Embryonic facial prominence (tissue), 1 donor: ENCODE data around the gene ARL5A.

ENCODE experiments used
- DNase-seq: peaks from one replicate; pipeline ENCODE4 v3.0.0-alpha.2; 2016; ENCODE audit errors: extremely low spot score

ARL5A gene

DNA sequence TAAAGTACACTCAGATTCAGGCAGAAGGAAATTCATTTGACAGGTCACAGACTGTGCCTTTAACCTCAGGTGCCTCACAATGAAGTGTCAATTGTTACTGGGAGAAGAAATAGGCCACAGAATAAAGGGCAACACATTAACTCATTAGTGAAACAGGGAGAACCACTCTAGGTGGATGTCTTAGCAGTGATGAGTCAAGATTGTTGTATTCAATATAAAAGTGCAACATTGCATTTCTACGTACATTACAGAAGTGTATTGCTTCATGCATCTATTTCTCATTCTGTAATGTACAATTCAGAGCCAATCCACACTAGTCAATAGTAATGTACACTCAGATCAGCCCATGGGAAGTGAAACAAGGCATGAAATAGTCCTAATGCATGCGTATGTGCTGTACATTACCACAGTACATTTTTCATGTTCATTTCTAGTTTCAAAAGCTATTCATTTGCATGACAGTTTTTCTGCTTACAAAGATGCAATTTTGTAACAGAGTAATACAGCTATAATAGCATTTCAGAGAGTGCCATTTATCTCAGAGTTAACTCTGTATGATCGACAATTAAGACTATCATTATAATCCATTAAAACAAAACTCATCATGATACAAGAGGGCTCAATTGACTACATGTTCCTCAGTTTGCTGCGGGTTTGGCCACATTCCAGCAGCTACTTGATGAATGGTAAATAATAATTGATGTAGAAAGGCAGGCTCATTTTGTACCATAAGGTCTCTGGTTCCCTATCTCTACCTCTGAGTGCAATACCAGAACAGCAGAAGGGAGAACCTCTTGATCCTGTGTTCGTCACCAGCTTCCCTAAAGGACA lies 12.2 kb upstream of the ARL5A start:
- DNase-seq = no peak

DNA sequence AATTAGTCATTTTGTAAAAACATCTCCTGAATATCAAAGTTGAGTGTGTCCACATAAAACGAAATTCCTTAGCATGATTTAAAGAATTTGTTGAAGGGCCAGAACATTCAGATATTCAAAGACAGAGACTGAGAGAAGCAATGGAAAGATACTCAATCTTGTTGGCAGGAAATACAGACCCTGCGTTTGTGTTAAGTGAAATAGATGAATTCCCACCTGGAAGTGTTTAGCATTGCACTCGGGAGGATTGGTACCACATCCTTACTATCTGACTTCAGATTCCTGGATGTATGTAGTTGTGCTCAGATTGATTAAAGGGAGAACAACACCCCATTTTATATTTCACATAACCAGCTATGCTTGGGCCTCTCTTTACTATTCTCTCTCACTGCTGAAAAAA lies 9.7 kb upstream of the ARL5A start:
- DNase-seq = no peak

DNA sequence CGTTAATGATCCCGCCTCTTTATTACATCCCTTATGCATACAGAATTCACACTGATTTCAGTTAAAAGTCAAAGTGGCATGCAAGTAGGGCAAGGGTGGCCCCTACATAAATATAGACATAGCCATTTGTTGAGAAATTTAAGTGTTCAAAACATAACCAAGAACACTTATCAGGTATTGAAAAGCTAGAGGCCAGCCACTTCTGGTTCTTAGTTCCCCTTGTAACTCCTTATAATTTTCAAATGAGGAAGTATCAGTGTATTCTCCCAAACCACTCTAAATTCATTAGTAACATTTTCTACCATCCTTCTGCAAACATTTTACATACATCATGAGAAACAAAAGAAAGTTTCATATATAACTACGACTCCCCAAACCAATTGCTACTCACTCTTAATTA lies 5.8 kb upstream of the ARL5A start:
- no peak for DNase-seq

DNA sequence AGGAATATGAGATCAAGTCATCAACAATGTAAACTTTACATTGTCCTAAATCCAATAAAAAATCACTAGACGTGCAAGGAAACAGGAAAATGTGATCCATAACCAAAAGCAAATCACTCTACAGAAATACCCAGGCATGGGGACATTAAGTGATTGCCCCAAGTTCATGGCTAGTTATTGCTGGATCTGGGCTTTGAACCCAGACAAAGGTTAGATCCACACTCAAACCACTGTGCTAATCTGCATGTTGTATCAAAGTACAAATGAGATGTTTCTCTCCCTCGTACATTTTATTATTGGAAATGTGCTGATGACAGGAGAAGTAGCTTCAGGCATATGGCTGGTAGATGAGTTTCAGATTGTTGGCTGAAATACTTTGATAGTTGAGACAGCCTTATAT lies 2.7 kb upstream of the ARL5A start:
- DNase-seq = no peak

DNA sequence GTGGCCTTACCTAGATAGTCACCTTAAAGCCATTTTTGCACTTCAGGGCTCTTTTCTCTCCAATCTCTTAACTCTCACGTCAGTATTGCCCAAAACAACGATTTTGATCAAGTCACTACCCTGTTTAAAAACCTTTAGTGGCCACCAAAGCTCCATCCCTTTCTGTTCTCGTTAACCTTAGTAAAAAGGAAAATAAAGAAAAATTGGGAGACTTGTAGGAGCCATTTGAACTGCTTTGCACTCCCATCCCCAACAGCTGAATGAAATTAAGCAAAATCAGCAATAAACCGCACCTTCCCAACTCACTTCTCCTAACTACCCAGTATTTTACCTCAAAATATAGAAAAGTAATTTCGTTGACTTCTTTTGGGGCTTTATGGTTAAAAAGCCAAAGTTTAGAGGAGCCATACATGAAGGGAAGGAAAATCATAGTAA lies 686 bp upstream of the ARL5A start:
- no peak for DNase-seq

DNA sequence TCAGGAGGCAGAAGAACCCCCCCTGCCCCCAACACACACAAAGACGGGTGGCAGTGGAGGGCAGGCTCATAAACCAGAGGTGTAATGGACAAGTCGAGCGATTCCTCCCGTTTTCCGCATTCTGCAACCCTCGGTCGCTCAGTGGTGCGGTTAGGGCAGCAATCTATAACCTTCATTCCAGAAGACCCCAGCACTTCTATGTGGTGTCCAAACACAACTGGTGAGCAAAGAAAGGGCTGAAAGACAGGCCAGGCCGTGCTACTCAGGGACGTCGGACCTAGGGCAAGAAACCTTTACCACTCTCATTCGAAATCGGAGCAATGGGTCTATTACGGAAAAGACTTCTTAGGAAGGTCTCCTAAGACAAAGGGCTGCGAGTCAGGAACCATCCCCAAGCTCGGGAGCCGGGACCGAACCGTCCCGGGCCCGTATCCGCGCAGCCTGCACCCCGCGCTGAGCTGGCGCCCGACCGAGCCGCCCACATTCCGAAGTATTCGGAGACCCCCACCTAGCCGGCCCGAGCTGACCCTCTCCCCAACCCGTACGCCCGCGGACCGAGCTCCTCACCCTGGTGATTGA lies 568 bp downstream of the ARL5A start:
- no peak for DNase-seq

DNA sequence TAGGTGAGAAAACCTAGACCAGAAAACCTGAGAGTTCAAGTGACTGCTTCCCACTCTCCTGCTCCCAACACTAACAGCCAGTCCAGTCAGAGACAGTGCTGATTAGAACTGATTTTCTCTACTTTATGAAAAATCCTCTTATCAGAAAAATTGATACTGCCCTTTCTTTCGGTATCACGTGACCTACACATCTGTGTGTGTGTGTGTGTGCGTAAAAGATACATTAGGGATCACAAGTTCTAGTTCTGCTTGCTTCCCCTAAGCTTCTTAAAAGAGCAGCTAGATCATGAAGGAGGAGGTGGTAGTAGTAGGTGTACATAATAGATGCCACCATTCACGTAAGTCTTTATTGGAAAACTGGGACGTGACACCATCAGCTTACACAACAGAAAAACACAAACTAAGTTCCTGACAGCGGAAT lies 1.5 kb downstream of the ARL5A start:
- no peak for DNase-seq

DNA sequence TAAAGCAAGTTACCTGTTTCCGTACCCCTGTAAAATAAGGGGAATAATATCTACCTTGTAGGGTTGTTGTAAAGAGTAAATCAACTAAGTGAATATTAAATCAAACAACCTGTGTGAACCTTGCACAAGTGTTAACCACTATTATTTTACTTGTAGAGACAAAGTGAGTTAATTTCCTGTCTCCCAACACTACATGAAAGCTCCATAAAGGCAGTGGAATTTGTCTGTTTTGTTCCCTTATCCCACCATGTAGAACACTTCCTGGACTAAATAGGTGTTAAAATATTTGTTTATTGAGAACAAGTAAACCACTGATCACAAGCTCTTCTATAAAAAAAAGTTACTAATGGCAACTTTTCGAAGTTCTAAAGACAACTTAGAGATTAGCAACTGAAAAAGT lies 3.3 kb downstream of the ARL5A start:
- DNase-seq = no peak

DNA sequence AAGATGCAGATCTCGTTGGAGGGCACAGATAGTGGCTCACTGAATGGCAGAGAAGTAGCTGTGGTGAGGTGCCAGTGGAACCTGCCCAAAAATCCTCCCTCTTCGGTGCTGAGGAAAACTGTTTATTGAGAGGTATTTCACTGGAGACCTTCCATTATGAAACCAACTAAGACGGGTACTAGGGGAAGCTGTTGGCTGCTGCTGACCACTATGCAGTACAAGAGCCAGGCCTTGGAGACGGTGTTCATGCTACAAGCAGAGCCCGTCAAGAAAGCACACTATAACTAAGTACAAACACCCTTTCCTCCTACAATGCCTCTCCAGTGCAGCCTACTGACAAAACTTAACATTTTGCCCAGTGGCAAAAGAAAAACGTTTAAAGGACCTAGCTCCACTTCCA lies 4.6 kb downstream of the ARL5A start:
- DNase-seq = no peak

DNA sequence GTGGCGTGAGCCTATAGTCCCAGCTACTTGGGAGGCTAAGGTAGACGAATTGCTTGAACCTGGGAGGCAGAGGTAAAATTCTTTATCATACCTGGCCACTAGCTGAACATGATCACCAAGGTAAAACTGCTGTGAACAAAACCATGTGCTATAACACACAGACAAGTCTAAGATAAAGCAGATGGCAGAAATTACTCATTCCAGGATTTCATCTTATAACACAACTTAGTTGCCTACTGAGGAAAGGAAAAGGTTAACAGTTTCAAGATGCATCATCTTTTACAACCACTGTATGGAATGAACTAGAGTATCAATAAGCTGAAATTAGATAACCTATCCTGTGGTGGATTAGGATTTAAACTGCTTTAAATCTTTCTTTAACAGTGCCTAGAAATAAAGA lies 8.3 kb downstream of the ARL5A start:
- no peak for DNase-seq

DNA sequence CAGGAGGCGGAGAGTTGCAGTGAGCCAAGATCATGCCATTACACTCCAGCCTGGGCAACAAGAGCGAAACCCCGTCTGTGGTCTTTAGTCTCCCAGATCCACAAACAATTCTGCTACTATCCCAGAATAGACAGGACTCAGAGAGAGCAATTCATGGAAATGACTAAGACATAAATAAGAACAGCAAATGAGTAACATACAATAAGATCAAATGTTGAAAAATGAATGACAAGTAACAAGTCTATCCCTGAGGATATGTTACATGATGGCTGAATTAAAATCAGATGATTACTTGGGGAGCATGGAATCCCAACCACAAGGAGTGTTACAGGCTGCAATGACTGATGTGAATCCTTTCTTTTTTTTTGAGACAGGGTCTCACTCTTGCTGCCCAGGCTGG lies 10.3 kb downstream of the ARL5A start:
- DNase-seq = no peak

DNA sequence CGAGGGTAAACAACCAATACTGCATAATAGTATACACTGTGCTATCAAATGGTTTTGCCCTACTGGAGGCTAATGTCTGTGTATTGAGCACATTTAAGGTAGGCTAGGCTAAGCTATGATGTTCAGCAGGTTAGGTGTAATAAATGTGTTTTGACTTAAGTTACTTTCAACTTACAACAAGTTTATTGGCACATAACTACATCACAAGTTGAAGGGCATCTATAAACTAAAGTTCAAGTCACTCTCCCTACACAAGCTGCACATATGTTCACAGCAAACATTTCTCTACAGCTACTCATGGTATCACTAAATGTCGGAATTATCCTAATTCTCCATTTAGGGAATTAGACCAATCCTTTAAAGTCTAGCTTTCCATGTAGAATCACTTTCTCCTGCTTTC lies 11.4 kb downstream of the ARL5A start:
- no peak for DNase-seq

DNA sequence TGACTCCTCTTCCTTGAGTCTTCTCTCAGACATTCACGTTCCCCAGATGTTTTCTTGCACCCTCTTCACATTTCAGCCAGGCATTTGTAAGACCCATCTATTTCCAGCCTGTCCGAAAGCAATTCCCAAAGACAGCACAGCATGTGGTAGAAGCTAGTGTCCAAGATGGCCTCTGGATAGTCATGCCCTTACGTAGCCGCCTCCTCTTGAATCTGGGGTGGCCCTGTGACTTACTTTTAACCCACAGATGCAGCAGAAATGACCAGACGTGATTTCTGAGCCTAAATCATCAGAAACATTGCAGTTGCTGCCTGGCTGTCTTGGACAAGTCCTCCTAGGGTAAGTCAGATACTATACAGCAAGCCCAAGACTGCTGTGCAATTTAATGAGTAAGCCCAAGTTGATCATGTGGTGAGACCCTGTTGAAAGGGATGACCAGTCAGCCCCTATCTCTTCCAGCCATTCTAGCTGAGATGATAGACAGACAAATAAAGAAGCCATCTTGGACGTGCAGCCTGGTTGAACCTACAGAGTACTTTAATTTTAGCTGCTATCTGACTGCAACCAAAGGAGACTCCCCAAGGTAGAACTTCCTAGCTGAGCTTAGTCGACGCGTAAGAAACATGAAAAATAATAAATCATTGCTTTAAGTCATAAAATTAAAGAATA lies 12.3 kb downstream of the ARL5A start:
- no peak for DNase-seq

DNA sequence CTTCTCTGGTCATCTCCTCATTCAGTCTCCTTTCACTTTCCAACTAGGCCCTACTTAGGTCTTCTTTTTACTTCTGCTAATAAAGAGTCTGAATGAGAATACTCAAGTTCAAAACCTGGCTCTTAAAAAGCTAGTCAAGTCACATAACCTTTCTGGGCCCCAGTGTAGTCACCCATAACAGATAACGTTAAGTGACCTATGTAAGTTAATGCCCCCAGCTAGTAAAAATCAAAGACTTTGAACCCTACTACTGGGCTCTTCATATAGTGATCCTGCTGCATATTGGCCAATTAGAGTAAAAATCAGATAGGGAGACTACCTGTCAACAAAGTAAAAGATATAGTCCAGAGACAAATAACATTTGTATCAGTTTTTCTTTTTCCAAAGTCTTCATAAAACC lies 17.7 kb downstream of the ARL5A start:
- DNase-seq = no peak

DNA sequence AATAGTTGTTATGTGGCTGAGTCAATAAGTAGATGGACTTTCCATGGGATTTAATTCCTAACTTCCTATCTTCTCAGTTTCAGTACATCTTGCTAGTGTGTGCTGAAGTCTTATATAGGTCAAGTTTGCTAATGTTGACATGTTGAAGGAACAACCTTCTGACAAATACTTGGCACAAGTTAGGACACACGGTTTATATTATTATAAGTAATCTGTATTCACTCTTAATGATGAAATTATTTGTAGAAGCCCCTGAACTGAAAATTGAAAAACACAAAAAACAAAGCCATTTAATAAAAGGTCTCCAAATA lies 19.2 kb downstream of the ARL5A start:
- no peak for DNase-seq

DNA sequence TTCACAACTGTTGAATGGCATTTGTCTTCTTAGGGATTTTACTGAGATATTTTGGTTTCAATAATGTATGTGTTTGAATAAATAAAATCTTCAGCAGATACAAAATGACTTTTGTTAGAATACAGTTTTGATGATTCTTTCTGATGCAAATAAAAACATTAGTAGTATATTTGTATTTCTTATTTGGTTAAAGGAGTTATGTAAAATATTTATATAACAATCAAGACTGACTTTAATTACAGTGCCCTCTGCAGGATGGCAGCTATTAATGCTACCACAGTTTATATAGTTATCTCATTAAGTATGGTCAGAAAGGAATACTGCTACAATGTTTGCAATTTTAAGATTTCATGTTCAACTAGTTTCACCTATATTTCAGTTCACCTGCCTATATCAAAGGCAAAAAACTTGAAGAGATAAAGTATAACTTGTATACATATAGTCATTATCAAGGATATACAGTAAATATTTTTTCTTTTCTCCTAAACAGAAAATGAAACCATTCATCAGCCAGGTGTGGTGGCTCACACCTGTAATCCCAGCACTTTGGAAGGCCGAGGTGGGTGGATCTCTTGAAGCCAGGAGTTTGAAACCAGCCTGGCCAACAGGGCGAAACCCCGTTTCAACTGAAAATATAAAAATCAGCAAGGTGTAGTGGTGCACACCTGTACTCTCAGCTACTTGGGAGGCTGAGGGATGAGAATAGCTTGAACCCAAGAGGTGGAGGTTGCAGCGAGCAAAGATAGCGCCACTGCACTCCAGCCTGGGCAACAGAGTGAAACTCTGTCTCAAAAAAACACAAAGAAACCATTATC lies 19.8 kb downstream of the ARL5A start:
- no peak for DNase-seq

DNA sequence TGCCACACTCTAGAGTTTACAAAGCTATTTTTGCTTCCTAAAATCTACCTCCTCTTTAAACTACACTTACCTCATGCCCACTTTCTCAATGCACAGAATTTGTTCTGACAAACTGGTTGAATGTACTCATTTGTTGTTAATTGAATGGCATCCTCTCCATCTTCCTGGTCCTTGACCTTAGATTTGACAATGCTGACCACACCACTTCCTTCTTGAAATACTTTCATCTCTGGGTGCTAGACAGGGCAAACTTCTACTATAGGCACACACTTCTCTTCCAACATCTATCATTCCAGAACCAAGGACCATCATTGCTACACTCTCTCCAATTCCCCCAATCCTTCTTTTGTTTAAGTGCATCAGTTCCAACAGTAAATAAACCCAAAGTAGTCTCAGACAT lies 22.3 kb downstream of the ARL5A start:
- no peak for DNase-seq

DNA sequence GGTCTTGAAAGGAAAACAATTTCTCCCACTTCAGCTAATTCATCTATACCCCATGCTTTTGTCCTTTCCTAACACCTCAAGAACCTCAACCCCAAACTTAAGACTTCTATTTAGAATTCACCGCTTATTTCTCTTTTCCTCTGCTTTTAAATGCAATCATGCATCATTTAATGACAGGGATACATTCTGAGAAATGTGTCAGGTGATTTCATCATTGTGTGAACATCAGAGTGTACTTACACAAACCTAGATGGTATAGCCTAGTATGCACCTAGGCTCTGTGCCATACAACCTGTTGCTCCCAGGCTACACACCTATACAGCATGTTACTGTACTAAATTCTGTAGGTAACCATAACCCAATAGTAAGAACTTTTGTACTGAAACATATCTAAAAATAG lies 22.9 kb downstream of the ARL5A start:
- DNase-seq = no peak

DNA sequence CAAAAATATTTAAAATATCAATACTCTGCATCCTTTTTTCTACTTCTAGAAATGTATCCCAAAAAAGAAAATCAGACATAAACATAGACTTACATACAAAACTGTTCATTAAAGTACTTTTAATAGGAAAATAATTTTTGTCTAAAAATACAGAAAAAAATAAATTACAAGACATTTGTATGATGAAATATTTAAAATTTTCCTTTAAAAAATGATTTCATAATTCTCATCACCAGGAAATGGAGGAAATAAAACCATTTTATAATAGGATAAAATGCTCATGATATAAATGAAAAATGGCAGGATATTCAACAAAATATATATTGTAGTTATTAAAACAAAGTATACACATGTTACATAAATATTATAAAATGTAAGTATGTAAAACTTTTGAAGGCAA lies 24.4 kb downstream of the ARL5A start:
- no peak for DNase-seq

DNA sequence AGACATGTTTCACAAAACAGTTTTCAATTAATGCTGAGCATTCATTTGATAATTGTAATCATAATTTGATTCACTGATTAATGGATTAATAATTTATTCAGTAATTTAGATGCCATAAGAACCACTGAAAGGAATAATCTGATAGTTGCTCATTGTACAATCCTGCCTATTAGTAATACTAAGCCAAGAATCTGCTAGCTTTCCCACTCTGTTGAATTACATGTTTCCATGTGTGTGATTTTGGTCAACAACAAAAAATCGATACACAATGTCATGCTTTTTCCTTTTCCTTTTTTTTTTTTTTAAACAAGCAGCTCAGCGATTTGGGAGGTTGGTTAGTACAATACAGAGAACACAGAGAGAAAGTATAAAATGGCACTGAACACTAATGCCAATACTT lies 25.9 kb downstream of the ARL5A start:
- no peak for DNase-seq

DNA sequence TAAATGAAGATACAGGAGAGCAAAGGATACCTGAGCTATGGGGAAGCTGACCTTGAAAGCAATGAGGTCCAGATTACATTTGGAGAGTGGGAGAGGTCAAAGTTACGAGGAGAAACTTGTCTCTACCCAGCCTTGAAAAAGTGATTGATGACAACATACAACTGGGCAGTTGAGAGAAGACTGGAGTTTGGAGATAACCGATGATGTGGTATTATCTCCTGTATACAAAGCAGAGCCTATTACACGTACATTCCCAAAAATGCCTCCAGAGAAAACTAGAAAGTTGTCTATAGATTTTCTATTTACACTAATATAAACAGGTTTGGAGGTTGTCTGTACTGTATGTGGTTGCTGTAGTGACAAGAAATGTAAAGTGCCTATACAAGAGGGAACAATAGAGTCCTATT lies 28.3 kb downstream of the ARL5A start:
- no peak for DNase-seq

DNA sequence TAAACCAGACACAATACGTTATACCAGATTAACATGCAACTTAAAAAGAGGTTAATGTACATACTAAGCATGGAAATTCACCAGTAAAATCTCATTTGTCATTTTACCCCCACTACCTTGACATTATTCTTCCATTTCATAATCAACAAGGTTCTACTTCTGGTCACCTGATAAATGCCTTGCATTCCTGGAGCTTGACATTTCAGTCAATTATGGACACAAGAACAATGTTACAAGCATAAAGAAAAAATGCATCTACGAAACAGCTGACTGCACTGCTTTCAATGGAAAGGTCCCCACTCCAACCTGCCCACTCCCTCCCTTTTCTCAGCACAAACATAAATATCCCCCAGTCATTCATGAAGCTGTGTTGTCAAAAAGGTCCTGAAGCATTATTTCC lies 31.4 kb downstream of the ARL5A start:
- DNase-seq = no peak
